Measurements from ENCODE around the gene JARID2. TPM values are rescaled to one million over a fixed set of nuclear protein-coding genes. Genes with fewer than 3 reads are reported as not detected.

The JARID2 gene
- 8.1 and 8.7 TPM in 2 replicates for total RNA-seq

DNA sequence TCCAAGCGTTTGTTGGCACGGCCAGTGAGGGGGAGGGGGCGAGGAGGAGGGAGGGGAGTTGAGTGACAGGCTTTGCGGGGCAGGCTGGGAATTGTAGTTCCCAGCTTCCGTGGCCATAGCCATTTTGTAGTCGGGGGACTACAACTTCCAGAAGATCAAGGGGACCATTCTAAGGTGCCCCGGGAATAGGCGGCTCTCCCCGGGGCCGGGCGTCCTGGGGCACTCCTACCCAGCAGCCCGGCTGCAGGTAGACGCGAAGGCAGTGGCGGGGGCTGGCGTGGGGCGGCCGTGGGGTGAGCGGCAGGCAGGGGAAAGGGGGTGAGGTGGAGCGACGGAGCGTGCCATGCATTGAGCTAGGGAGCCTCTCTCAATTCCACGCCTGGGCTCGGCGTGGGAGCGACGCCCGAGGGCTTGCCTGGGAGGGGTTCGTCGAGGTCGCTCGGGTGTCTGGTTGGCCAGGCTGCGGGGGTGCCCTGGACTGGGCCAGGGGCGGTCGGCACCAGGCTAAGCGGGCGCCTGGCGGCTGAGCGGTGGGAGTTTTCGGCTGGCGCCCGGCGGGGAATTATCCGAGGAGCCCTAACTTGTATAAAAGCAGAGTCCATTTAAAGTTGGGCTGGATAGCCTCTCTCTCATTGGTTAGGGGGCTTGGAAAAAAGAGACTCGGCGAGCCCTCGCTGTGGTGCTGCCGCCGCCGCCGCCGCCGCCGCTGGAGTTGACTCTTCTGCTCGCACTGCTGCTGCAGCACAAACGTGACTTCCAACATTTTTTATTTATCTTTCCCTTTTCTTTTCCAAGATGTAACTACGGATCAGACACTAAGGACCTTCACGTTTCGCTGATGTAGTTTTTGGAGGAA lies at the start of gene JARID2:
Gene JARID2, plus strand, starts transcription at position 709 of the 856 bp plus-strand sequence. CDS start 471 bp downstream, outside the sequence.

